Choroid plexus epithelial cell (primary cell): ENCODE results near the gene AQP12B.

Experiments
- DNase-seq: peaks from one replicate; pipeline ENCODE4 v3.0.0-alpha.2; 2010; ENCODE audit warnings: low read depth
- H3K4me3 ChIP-seq: 2 replicates; pipeline ENCODE4 v1.5.1; 2011; ENCODE audit warnings: low read depth, mild to moderate bottlenecking, control low read depth, low read length, moderate library complexity
- TF ChIP-seq, protein P1 (sequence below): conservative IDR thresholded peaks from 2 replicates; pipeline ENCODE4 v1.5.1; 2011; ENCODE audit warnings: low read depth, mild to moderate bottlenecking, control low read depth, inconsistent platforms, low read length, moderate library complexity

Gene AQP12B

DNA sequence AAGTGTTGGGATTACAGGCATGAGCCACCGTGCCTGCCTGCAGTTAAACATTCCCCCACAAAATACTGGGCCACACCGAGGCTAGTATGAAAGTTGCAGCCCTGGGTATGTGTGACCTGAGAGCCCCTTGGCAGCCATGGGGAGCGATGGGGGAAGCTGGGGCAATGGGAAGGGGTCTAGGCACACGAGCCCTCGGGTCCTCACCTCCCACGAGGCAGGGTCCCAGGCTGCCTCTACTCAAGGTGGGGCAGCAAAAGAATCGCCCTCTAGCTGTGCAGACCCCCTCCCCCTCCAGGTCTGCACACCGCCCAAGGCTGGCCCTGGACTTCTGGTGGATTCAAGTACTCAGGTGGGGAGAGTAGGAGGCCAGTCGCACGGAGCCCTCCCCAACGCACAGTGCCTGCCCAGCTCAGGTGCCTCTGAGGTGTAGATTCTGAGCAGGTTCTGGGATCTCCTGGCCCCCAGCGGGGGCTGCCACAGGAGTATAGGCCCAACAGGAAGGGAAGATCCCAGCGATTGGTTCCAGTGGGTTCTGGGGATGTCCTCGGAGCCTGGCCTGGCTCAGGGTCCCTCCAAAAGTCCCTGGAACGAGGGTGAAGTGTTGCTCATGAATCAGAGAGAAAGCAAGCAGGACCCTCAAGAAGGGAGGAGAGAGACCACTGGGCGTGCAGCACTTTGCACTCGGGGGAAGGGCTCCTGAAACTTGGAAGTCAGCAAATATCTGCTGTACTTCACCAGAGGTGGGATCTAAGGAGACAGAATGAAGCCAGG is 54.8 kb downstream of the AQP12B start:
- no peak overlapping the region for H3K4me3 ChIP-seq
- TF ChIP-seq, protein P1, sequence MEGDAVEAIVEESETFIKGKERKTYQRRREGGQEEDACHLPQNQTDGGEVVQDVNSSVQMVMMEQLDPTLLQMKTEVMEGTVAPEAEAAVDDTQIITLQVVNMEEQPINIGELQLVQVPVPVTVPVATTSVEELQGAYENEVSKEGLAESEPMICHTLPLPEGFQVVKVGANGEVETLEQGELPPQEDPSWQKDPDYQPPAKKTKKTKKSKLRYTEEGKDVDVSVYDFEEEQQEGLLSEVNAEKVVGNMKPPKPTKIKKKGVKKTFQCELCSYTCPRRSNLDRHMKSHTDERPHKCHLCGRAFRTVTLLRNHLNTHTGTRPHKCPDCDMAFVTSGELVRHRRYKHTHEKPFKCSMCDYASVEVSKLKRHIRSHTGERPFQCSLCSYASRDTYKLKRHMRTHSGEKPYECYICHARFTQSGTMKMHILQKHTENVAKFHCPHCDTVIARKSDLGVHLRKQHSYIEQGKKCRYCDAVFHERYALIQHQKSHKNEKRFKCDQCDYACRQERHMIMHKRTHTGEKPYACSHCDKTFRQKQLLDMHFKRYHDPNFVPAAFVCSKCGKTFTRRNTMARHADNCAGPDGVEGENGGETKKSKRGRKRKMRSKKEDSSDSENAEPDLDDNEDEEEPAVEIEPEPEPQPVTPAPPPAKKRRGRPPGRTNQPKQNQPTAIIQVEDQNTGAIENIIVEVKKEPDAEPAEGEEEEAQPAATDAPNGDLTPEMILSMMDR = no peak
- DNase-seq = no peak

DNA sequence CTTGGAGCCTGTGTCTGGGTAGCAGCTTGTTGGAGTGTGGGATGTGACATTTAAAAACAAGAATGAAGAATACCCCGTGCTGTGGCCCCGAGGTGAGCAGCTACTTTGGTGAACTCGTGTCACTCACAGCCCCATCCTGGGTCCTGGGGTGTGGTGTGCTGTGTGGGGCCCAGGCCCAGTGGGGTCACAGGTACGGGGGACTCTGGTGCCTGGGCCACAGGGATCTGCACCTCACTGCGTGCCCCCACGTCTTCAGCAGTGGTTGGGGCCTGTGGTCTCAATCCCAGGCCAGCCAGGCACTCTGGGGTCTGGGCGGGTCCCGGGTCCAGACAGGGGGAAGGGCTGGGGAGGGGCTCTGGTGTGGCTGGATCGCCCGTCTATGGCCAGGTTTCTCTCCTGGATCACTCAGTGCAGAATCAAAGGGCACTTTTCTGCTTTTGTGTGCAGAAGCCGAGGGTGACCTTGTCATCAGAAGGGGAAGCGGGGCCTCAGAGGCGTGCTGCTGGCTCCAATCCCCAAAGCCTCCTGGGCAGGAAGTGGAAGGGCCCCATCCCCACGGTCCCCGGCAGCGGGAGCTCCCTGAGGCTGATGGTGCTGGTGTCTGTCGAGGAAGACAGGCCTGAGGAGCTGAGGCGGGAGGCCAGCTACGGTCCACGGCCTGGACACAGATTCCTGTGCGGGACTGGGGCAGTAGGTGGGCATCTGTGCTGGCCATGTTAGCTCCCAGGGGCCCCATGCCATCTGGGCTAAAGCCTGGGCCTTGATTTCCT is 56.0 kb downstream of the AQP12B start:
- no peak overlapping the region for H3K4me3 ChIP-seq
- TF ChIP-seq, protein P1 = no peak
- DNase-seq = no peak
